GM12878 (cell line): ENCODE data around the gene CCDC177. TPM values are rescaled to one million over a fixed set of nuclear protein-coding genes. Genes with fewer than 3 reads are reported as not detected.
A peak's percentile ranks its signal among the peaks of the same experiment; 100 is the strongest.

Experiments
- ATAC-seq: fragments of 200-7000 bp; cut with Tn5 transposase; 3 replicates; pipeline ENCODE4 v1.9.1; 2020; ENCODE audit warnings: mild to moderate bottlenecking, moderate library complexity
- BruUV-seq: library from RNA; stranded (reverse); fragments of 400-500 nt; replicated peaks from 2 replicates; lab custom pipeline; 2021; lab: Mats Ljungman, UMichigan
- CTCF ChIA-PET: fragments of 300-600 bp; sonication (Branson Sonifier 250); formaldehyde crosslinking; extraction: SDS; loops from one replicate; lab custom pipeline; 2021; ENCODE audit warnings: inconsistent platforms; lab: Yijun Ruan, JAX
- POLR2A ChIA-PET: fragments of 350-600 bp; formaldehyde crosslinking; extraction: SDS; loops from one replicate; lab custom pipeline; 2021; ENCODE audit warnings: inconsistent platforms; lab: Charles Lee
- RAD21 ChIA-PET: fragments of 300-600 bp; sonication (Branson Sonifier 250); formaldehyde crosslinking; loops from one replicate; lab custom pipeline; 2023; ENCODE audit warnings: antibody characterized with exemption; ENCODE audit not compliant: unreplicated experiment; lab: Charles Lee
- SMC1A ChIA-PET: fragments of 300-600 bp; sonication (Branson Sonifier 250); formaldehyde crosslinking; loops from one replicate; lab custom pipeline; 2023; ENCODE audit not compliant: unreplicated experiment, uncharacterized antibody; lab: Charles Lee
- DNase-seq: peaks from one replicate; pipeline ENCODE4 v3.0.0-alpha.2; 2011; ENCODE audit warnings: low read depth, low spot score
- FAIRE-seq: peaks from 3 replicates; lab custom pipeline; 2011; peaks lifted over from hg19 to GRCh38; lab: Jason Lieb, UNC
- H2AFZ ChIP-seq: 2 replicates; pipeline ENCODE4 v1.6.0; 2011; ENCODE audit warnings: low read depth, low read length, control low read depth; ENCODE audit not compliant: control insufficient read depth
- H3K27ac ChIP-seq: 2 replicates; pipeline ENCODE4 v1.5.1; 2011; ENCODE audit warnings: control low read depth; ENCODE audit not compliant: control insufficient read depth, insufficient read depth
- H3K27me3 ChIP-seq, 2 experiments: replicated peaks in 1 of 2; 2 replicates each; pipeline versions ENCODE4 v1.6.0 to v1.6.1; 2011; ENCODE audit warnings: low read length in 1 of 2; ENCODE audit not compliant: control insufficient read depth in 2 of 2, insufficient read depth in 2 of 2
- H3K36me3 ChIP-seq, 2 experiments: 2 replicates each; pipeline ENCODE4 v1.5.1; 2011; ENCODE audit warnings: low read length in 1 of 2; ENCODE audit not compliant: control insufficient read depth in 2 of 2, insufficient read depth in 2 of 2
- H3K4me1 ChIP-seq: 2 replicates; pipeline ENCODE4 v1.6.1; 2011; ENCODE audit warnings: mild to moderate bottlenecking, low read length, moderate library complexity, mixed read lengths; ENCODE audit not compliant: control insufficient read depth, insufficient read depth
- H3K4me2 ChIP-seq: 2 replicates; pipeline ENCODE4 v1.6.0; 2011; ENCODE audit warnings: control low read depth; ENCODE audit not compliant: control insufficient read depth, insufficient read depth
- H3K4me3 ChIP-seq: fragments of 200-600 bp; sonication (generic); 2 replicates; pipeline ENCODE4 v1.5.1; 2016
- H3K79me2 ChIP-seq: 2 replicates; pipeline ENCODE4 v1.6.0; 2011; ENCODE audit warnings: low read length; ENCODE audit not compliant: control insufficient read depth, insufficient read depth
- H3K9ac ChIP-seq: 2 replicates; pipeline ENCODE4 v1.8.0; 2011; ENCODE audit warnings: low read length, control low read depth, mixed read lengths; ENCODE audit not compliant: control insufficient read depth, insufficient read depth
- H3K9me3 ChIP-seq: replicated peaks from 3 replicates; pipeline ENCODE4 v1.5.1; 2011; ENCODE audit warnings: mild to moderate bottlenecking, low read length; ENCODE audit not compliant: control insufficient read depth, insufficient read depth
- H4K20me1 ChIP-seq: 2 replicates; pipeline ENCODE4 v1.6.0; 2011; ENCODE audit not compliant: control insufficient read depth, insufficient read depth
- ASH2L ChIP-seq: fragments of 300-600, 200-600 bp; sonication (generic); IDR thresholded peaks from 2 replicates; pipeline ENCODE4 v1.6.1; 2017; ENCODE audit warnings: low read depth, mild to moderate bottlenecking, borderline replicate concordance
- BCL11A ChIP-seq: IDR thresholded peaks from 2 replicates; pipeline ENCODE4 v1.6.1; 2011; ENCODE audit warnings: low read depth, low read length
- BCL3 ChIP-seq: IDR thresholded peaks from 2 replicates; pipeline ENCODE4 v1.6.1; 2011; ENCODE audit warnings: borderline replicate concordance, low read depth, mild to moderate bottlenecking, moderate library complexity, low read length; ENCODE audit not compliant: insufficient read depth, poor library complexity, severe bottlenecking
- EGR1 ChIP-seq, 2 experiments: IDR thresholded peaks; 1 replicate in 1 of 2; 2 replicates in 1 of 2; pipeline ENCODE4 v1.6.1; 2011 to 2012; ENCODE audit warnings: low read depth in 2 of 2, low read length in 2 of 2, borderline replicate concordance in 1 of 2, mild to moderate bottlenecking in 1 of 2, moderate library complexity in 1 of 2
- ESRRA ChIP-seq: IDR thresholded peaks from 2 replicates; pipeline ENCODE4 v1.6.1; 2012; ENCODE audit warnings: mild to moderate bottlenecking, low read length, improper control_type of control experiment
- HCFC1 ChIP-seq: fragments of 150-350 bp; IDR thresholded peaks from 2 replicates; pipeline ENCODE4 v1.6.1; 2014; ENCODE audit warnings: low read length
- HSF1 ChIP-seq: fragments of 150-350 bp; IDR thresholded peaks from 2 replicates; pipeline ENCODE4 v1.6.1; 2014; ENCODE audit warnings: mild to moderate bottlenecking, low read depth, low read length
- NFIC ChIP-seq: IDR thresholded peaks from 2 replicates; pipeline ENCODE4 v1.6.1; 2012; ENCODE audit warnings: low read depth, mild to moderate bottlenecking, inconsistent platforms, low read length, moderate library complexity
- PAX8 ChIP-seq: fragments of 450-650 bp; IDR thresholded peaks from 2 replicates; pipeline ENCODE4 v1.6.1; 2017; ENCODE audit warnings: mild to moderate bottlenecking, moderate library complexity
- POU2F2 ChIP-seq: IDR thresholded peaks from 3 replicates; pipeline ENCODE4 v1.6.1; 2011; ENCODE audit warnings: low read depth, mild to moderate bottlenecking, low read length, borderline replicate concordance
- RAD51 ChIP-seq: fragments of 450-650 bp; IDR thresholded peaks from 2 replicates; pipeline ENCODE4 v1.6.1; 2016; ENCODE audit warnings: moderate library complexity, mild to moderate bottlenecking, inconsistent platforms
- RCOR1 ChIP-seq: conservative IDR thresholded peaks from 2 replicates; pipeline ENCODE4 v1.6.1; 2012; ENCODE audit warnings: low read depth, low read length, improper control_type of control experiment
- REST ChIP-seq: IDR thresholded peaks from 2 replicates; pipeline ENCODE4 v1.6.1; 2012; ENCODE audit warnings: mild to moderate bottlenecking, low read depth, low read length
- SIN3A ChIP-seq: IDR thresholded peaks from 2 replicates; pipeline ENCODE4 v1.6.1; 2012; ENCODE audit warnings: low read depth, low read length, improper control_type of control experiment
- SKIL ChIP-seq: fragments of 450-650 bp; IDR thresholded peaks from 2 replicates; pipeline ENCODE4 v1.6.1; 2017; ENCODE audit warnings: mild to moderate bottlenecking, low read depth, inconsistent platforms; ENCODE audit not compliant: poor library complexity, severe bottlenecking
- WGBS: methylation state at CpG from one replicate; pipeline ENCODE4 v1.1.6; 2016; ENCODE audit warnings: low lambda C conversion rate; ENCODE audit not compliant: insufficient replicate concordance, insufficient coverage; ENCODE audit errors: missing lambda C conversion rate; 5-methylcytosine and 5-hydroxymethylcytosine counted together
- in situ Hi-C: fragments of 300-500 bp; cut with MboI; formaldehyde crosslinking; loops from 9 replicates; pipeline ENCODE4 v1.14.3; 2018; ENCODE audit warnings: mixed read lengths
- intact Hi-C: fragments of 100-400 bp; cut with micrococcal nuclease; formaldehyde crosslinking; loops from one replicate; pipeline ENCODE4 v1.14.2; 2022; ENCODE audit not compliant: unreplicated experiment
- polyA plus RNA-seq, 11 experiments: library from polyadenylated mRNA; depleted of rRNA in 4 of 11; unstranded in 6 of 11; stranded (reverse) in 5 of 11; fragments of >200 nt; fragmentation: Nextera tagmentation in 4 of 11; fragmentation: Illumina TruSeq in 1 of 11; extraction: Ambion mirVana in 4 of 11; extraction: Trizol in 1 of 11; gene quantifications; 1 replicate in 1 of 11; 2 replicates in 10 of 11; pipeline versions ENCODE4 v1.2.1 to v1.2.3, GENCODE V29; 2011 to 2016; ENCODE audit warnings: inconsistent platforms in 2 of 11, missing spikeins in 2 of 11, low read depth in 1 of 11
- total RNA-seq, 4 experiments: library from RNA; depleted of rRNA in 3 of 4; stranded (reverse); fragments of >200 nt in 3 of 4; fragmentation: Illumina TruSeq in 1 of 4; extraction: Trizol in 1 of 4; gene quantifications; 2 replicates each; pipeline versions ENCODE4 v1.2.1 to v1.2.3, GENCODE V29; 2013 to 2021

CCDC177 gene
- total and polyA plus RNA-seq, 10 of the 15 experiments (the other 5 are each of a cell fraction or from before 2014, with no cell fraction given): not detected

GRCh38 chr14:69617796-69618195 is 43.1 kb upstream of the CCDC177 start:
- ATAC-seq (no peak), FAIRE-seq (no peak), DNase-seq (no peak)
- Histone ChIP-seq H3K4me1 (peaks cover 62% of the 10 kb centered on the region), H3K36me3 (peaks cover 0 to 10% of the 10 kb centered on the region in 2 experiments; a peak in 3 of 4 replicates), H4K20me1 (no peaks in the 10 kb centered on the region; the same call in 1 of the 2 replicates), H3K27ac (peak overlapping the region; percentile 97), H3K79me2 (peaks cover 98% of the 10 kb centered on the region), H2AFZ (no peak overlapping the region), H3K9me3 (no peaks in the 10 kb centered on the region), H3K27me3 (no peaks in the 10 kb centered on the region), H3K4me2 (peak overlapping the region; percentile 99), H3K4me3 (peak overlapping the region; percentile 64), H3K9ac (peak overlapping the region; percentile 15; the same call in 1 of the 2 replicates)
- WGBS: 0% methylated on average over 1 of the region's 1 CpG
- CTCF ChIA-PET: interaction anchor here (1.2 to 3.7 kb wide), 5 partner anchors 8 to 33 kb away, joined by 4 to 36 read pairs (median 5); no protein-coding TSS in a partner anchor
- POLR2A ChIA-PET: interaction anchor here (0.6 to 1.0 kb wide), 7 partner anchors 8 to 31 kb away, joined by 3 to 6 read pairs (median 4); no protein-coding TSS in a partner anchor
- BruUV-seq: no TSS peak
- SMC1A ChIA-PET: interaction anchor here (0.7 to 11.9 kb wide), 8 partner anchors 9 to 57 kb away, joined by 3 to 164 read pairs (median 11); no protein-coding TSS in a partner anchor
- in situ Hi-C loops (loop anchor here (10.0 kb wide), 1 partner anchor 47 kb away; no protein-coding TSS in a partner anchor), intact Hi-C loops (loop anchor here (5.0 to 10.0 kb wide), 2 partner anchors 75 to 223 kb away; partner anchors contain the start of genes ERH and SLC39A9)
- RAD21 ChIA-PET: interaction anchor here (1.5 to 10.0 kb wide), 3 partner anchors 12 to 31 kb away, joined by 3 to 178 read pairs (median 17); no protein-coding TSS in a partner anchor
- TF ChIP-seq SIN3A (no peak), RAD51 (no peak), HCFC1 (no peak), EGR1 (IDR thresholded peaks at IDR 0.05; ENCODE audit: borderline replicate concordance in 1 of 2, low read depth in 2 of 2, low read length in 2 of 2) (no peak), POU2F2 (no peak), ASH2L (no peak), BCL11A (no peak), ESRRA (no peak), RCOR1 (no peak), PAX8 (no peak), NFIC (no peak), SKIL (no peak), BCL3 (no peak), HSF1 (no peak), REST (no peak)
